BE2C (cell line): ENCODE measurements around the gene FHAD1.

Source experiments
- DNase-seq: peaks from one replicate; pipeline ENCODE4 v3.0.0-alpha.2; 2020
- H3K27me3 ChIP-seq: fragments of 250-450 bp; sonication (Bioruptor Pico); 2 replicates; pipeline ENCODE4 v1.5.1; 2020; ENCODE audit warnings: mild to moderate bottlenecking
- H3K36me3 ChIP-seq: fragments of 250-450 bp; sonication (Bioruptor Pico); 2 replicates; pipeline ENCODE4 v1.5.1; 2020; ENCODE audit warnings: mild to moderate bottlenecking
- H3K4me1 ChIP-seq: fragments of 250-450 bp; sonication (Bioruptor Pico); 2 replicates; pipeline ENCODE4 v1.5.1; 2020
- H3K4me3 ChIP-seq: 2 replicates; pipeline ENCODE4 v1.5.1; 2011; ENCODE audit warnings: low read depth, low read length
- H3K9me3 ChIP-seq: fragments of 250-450 bp; sonication (Bioruptor Pico); 2 replicates; pipeline ENCODE4 v1.5.1; 2020
- CTCF ChIP-seq: IDR thresholded peaks from 2 replicates; pipeline ENCODE4 v1.5.1; 2012; ENCODE audit warnings: mild to moderate bottlenecking, low read depth, low read length

Gene FHAD1

GRCh38 chr1:15342408-15342967, 95.5 kb downstream of the FHAD1 start:
- no peaks in the 10 kb centered on the region for H3K9me3 ChIP-seq
- TF ChIP-seq CTCF: no peak
- no peaks in the 10 kb centered on the region for H3K27me3 ChIP-seq
- no peaks in the 10 kb centered on the region for H3K36me3 ChIP-seq
- DNase-seq: no peak
- no peak overlapping the region for H3K4me3 ChIP-seq
- no peaks in the 10 kb centered on the region for H3K4me1 ChIP-seq

GRCh38 chr1:15343099-15343498, 96.1 kb downstream of the FHAD1 start:
- Histone ChIP-seq H3K4me1 (no peaks in the 10 kb centered on the region), H3K4me3 (no peak overlapping the region), H3K27me3 (no peaks in the 10 kb centered on the region), H3K36me3 (no peaks in the 10 kb centered on the region), H3K9me3 (no peaks in the 10 kb centered on the region)
- DNase-seq: no peak
- no peak for TF ChIP-seq CTCF

GRCh38 chr1:15343729-15344128, 96.7 kb downstream of the FHAD1 start:
- Histone ChIP-seq H3K4me1 (no peaks in the 10 kb centered on the region), H3K36me3 (no peaks in the 10 kb centered on the region), H3K27me3 (no peaks in the 10 kb centered on the region), H3K4me3 (no peak overlapping the region), H3K9me3 (no peaks in the 10 kb centered on the region)
- no peak for TF ChIP-seq CTCF
- DNase-seq: no peak

GRCh38 chr1:15344380-15344779, 97.4 kb downstream of the FHAD1 start:
- Histone ChIP-seq H3K4me1 (no peaks in the 10 kb centered on the region), H3K9me3 (no peaks in the 10 kb centered on the region), H3K27me3 (no peaks in the 10 kb centered on the region), H3K4me3 (no peak overlapping the region), H3K36me3 (no peaks in the 10 kb centered on the region)
- no peak for TF ChIP-seq CTCF
- DNase-seq: no peak

- no peak for DNase-seq
- Histone ChIP-seq H3K4me1 (no peaks in the 10 kb centered on the region), H3K27me3 (no peaks in the 10 kb centered on the region), H3K36me3 (no peaks in the 10 kb centered on the region), H3K4me3 (no peak overlapping the region), H3K9me3 (no peaks in the 10 kb centered on the region)
- TF ChIP-seq CTCF: no peak
Observed at GRCh38 chr1:15344800-15345704, 98.0 kb downstream of the FHAD1 start.
